Measurements from ENCODE around the gene RBFOX2.

Gene RBFOX2

GRCh38 chr22:36042240-36042639 is 13.6 kb upstream of the RBFOX2 start:
- TF ChIP-seq TAF1 (IDR thresholded peaks at IDR 0.05; ENCODE audit: borderline replicate concordance, insufficient read depth, low read length) (no peak), FOXP2 (optimal IDR thresholded peaks at IDR 0.05; ENCODE audit: borderline replicate concordance, extremely low read depth, extremely low read length, insufficient read depth) (no peak), POLR2AphosphoS5 (IDR thresholded peaks at IDR 0.05; ENCODE audit: low read depth, low read length) (no peak), SIN3A (IDR thresholded peaks at IDR 0.05; ENCODE audit: borderline replicate concordance, insufficient read depth, low read length) (no peak)
- TF ChIP-seq, protein P1, sequence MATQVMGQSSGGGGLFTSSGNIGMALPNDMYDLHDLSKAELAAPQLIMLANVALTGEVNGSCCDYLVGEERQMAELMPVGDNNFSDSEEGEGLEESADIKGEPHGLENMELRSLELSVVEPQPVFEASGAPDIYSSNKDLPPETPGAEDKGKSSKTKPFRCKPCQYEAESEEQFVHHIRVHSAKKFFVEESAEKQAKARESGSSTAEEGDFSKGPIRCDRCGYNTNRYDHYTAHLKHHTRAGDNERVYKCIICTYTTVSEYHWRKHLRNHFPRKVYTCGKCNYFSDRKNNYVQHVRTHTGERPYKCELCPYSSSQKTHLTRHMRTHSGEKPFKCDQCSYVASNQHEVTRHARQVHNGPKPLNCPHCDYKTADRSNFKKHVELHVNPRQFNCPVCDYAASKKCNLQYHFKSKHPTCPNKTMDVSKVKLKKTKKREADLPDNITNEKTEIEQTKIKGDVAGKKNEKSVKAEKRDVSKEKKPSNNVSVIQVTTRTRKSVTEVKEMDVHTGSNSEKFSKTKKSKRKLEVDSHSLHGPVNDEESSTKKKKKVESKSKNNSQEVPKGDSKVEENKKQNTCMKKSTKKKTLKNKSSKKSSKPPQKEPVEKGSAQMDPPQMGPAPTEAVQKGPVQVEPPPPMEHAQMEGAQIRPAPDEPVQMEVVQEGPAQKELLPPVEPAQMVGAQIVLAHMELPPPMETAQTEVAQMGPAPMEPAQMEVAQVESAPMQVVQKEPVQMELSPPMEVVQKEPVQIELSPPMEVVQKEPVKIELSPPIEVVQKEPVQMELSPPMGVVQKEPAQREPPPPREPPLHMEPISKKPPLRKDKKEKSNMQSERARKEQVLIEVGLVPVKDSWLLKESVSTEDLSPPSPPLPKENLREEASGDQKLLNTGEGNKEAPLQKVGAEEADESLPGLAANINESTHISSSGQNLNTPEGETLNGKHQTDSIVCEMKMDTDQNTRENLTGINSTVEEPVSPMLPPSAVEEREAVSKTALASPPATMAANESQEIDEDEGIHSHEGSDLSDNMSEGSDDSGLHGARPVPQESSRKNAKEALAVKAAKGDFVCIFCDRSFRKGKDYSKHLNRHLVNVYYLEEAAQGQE (IDR thresholded peaks at IDR 0.05; ENCODE audit: insufficient read depth in 1 of 2, low read depth in 2 of 2, low read length in 2 of 2), result no peak

- TF ChIP-seq POLR2AphosphoS5 (IDR thresholded peaks at IDR 0.05; ENCODE audit: low read depth, low read length) (no peak), TAF1 (IDR thresholded peaks at IDR 0.05; ENCODE audit: borderline replicate concordance, insufficient read depth, low read length) (no peak), FOXP2 (optimal IDR thresholded peaks at IDR 0.05; ENCODE audit: borderline replicate concordance, extremely low read depth, extremely low read length, insufficient read depth) (no peak), SIN3A (IDR thresholded peaks at IDR 0.05; ENCODE audit: borderline replicate concordance, insufficient read depth, low read length) (no peak)
- TF ChIP-seq, protein P1 (IDR thresholded peaks at IDR 0.05; ENCODE audit: insufficient read depth in 1 of 2, low read depth in 2 of 2, low read length in 2 of 2), result no peak
These were observed 10.5 kb upstream of the RBFOX2 start for GRCh38 chr22:36039125-36039524.

- TF ChIP-seq FOXP2 (optimal IDR thresholded peaks at IDR 0.05; ENCODE audit: borderline replicate concordance, extremely low read depth, extremely low read length, insufficient read depth), result no peak
These were observed 8.6 kb upstream of the RBFOX2 start for GRCh38 chr22:36037102-36037758.

DNA sequence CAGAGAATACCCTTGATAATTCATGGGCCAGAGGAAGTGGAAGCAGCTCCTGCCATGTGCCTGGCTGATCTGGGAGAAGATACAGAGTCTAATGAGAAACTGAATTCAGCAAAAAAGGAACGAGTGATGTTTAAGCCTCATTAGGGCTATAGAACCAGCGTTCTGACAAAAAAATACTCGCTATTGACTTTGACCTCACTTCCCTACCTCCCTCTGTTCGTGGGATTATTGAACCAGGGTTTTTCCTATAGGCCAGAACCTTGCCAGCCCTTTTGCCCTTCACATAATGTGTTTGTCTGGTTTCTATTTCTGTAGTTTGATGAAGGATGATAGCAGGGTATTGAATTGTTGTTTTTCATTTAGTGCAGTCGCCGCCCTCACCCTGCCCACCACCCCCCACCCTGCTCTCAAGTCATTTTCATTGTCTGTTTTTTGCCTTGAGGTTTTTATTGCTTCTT is 7.6 kb upstream of the RBFOX2 start:
- TF ChIP-seq TAF1 (IDR thresholded peaks at IDR 0.05; ENCODE audit: borderline replicate concordance, insufficient read depth, low read length) (no peak), SIN3A (IDR thresholded peaks at IDR 0.05; ENCODE audit: borderline replicate concordance, insufficient read depth, low read length) (no peak), POLR2AphosphoS5 (IDR thresholded peaks at IDR 0.05; ENCODE audit: low read depth, low read length) (no peak)
- TF ChIP-seq, protein P1 (IDR thresholded peaks at IDR 0.05; ENCODE audit: insufficient read depth in 1 of 2, low read depth in 2 of 2, low read length in 2 of 2), result no peak

DNA sequence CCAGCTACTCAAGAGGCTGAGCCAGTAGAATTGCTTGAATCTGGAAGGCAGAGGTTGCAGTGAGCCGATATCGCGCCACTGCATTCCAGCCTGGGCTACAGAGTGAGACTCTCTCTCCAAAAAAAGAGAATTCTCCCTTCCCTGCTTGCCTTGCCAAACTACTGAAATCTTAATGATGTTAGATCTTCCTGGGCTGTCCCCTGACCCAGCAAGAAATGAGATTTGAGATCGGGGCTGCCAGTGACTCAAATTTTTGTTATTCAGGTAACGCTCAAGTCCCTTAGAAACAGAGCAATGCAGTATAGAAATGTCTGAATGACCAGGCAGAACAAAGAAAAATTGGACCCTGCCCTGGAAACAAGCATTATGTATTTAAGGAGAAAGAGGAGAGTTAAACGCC is 4.0 kb upstream of the RBFOX2 start:
- TF ChIP-seq TAF1 (IDR thresholded peaks at IDR 0.05; ENCODE audit: borderline replicate concordance, insufficient read depth, low read length) (no peak), SIN3A (IDR thresholded peaks at IDR 0.05; ENCODE audit: borderline replicate concordance, insufficient read depth, low read length) (no peak), POLR2AphosphoS5 (IDR thresholded peaks at IDR 0.05; ENCODE audit: low read depth, low read length) (no peak), FOXP2 (optimal IDR thresholded peaks at IDR 0.05; ENCODE audit: borderline replicate concordance, extremely low read depth, extremely low read length, insufficient read depth) (no peak)
- TF ChIP-seq, protein P1 (IDR thresholded peaks at IDR 0.05; ENCODE audit: insufficient read depth in 1 of 2, low read depth in 2 of 2, low read length in 2 of 2), result no peak
